Naive thymus-derived CD4-positive, alpha-beta T cell (primary cell): ENCODE measurements around the gene DNAJC11. TPM values are rescaled to one million over a fixed set of nuclear protein-coding genes. Genes with fewer than 3 reads are reported as not detected.
"Not testable (repeated sequence)": the region's sequence is repeated elsewhere in the genome, so short reads cannot be mapped to it uniquely, and the experiment has no call there.

Experiments used
- ATAC-seq: fragments of 150-1000 bp; cut with Tn5 transposase; 2 replicates; pipeline ENCODE4 v1.10.0; 2021; ENCODE audit warnings: mild to moderate bottlenecking, moderate library complexity
- CTCF ChIA-PET: fragments of 350-600 bp; sonication (Branson Sonifier 250); formaldehyde crosslinking; loops from one replicate; lab custom pipeline; 2021; ENCODE audit warnings: antibody characterized with exemption; lab: Charles Lee
- POLR2A ChIA-PET: fragments of 350-600 bp; sonication (Branson Sonifier 250); formaldehyde crosslinking; loops from one replicate; lab custom pipeline; 2021; ENCODE audit warnings: antibody characterized with exemption, inconsistent platforms; lab: Charles Lee
- DNase-seq, 9 donors: peaks; one replicate each; pipeline versions ENCODE4 v3.0.0 to v3.0.0-alpha.2; 2020 to 2022; ENCODE audit warnings: mixed read lengths in 1 of 9
- H3K27ac ChIP-seq: one replicate; pipeline ENCODE4 v1.7.0; 2013; ENCODE audit warnings: mild to moderate bottlenecking, low read depth, low read length, moderate library complexity
- H3K27me3 ChIP-seq, 2 donors: one replicate each; pipeline ENCODE4 v1.7.0; 2013; ENCODE audit warnings: low read length in 2 of 2, mild to moderate bottlenecking in 2 of 2, moderate library complexity in 2 of 2; ENCODE audit not compliant: control insufficient read depth in 2 of 2, insufficient read depth in 2 of 2
- H3K36me3 ChIP-seq, 3 experiments: 1 replicate in 2 of 3; 2 replicates in 1 of 3; pipeline ENCODE4 v1.7.0; 2013; ENCODE audit warnings: low read length in 3 of 3, mild to moderate bottlenecking in 3 of 3, moderate library complexity in 1 of 3; ENCODE audit not compliant: insufficient read depth in 3 of 3, control insufficient read depth in 2 of 3
- H3K4me1 ChIP-seq, 2 donors: one replicate each; pipeline ENCODE4 v1.7.0; 2013; ENCODE audit warnings: low read length in 2 of 2, mild to moderate bottlenecking in 2 of 2, moderate library complexity in 1 of 2; ENCODE audit not compliant: control insufficient read depth in 2 of 2, insufficient read depth in 2 of 2
- H3K4me3 ChIP-seq: 2 replicates; pipeline ENCODE4 v1.7.0; 2013; ENCODE audit warnings: mild to moderate bottlenecking, low read length
- H3K9me3 ChIP-seq, 3 experiments: 1 replicate in 2 of 3; 2 replicates in 1 of 3; pipeline ENCODE4 v1.7.0; 2013; ENCODE audit warnings: low read length in 3 of 3; ENCODE audit not compliant: control insufficient read depth in 2 of 3
- H3K27ac Mint-ChIP-seq, 9 donors: one replicate each; pipeline ENCODE4 v1.8.0; 2020 to 2022; ENCODE audit warnings: mixed read lengths in 9 of 9, mild to moderate bottlenecking in 8 of 9, moderate library complexity in 5 of 9, inconsistent platforms in 2 of 9
- H3K27me3 Mint-ChIP-seq, 5 donors: one replicate each; pipeline ENCODE4 v1.8.0; 2021 to 2022; ENCODE audit warnings: mixed read lengths in 5 of 5, mild to moderate bottlenecking in 1 of 5
- H3K36me3 Mint-ChIP-seq, 5 donors: one replicate each; pipeline ENCODE4 v1.8.0; 2020 to 2022; ENCODE audit warnings: mixed read lengths in 5 of 5, mild to moderate bottlenecking in 3 of 5, inconsistent platforms in 1 of 5
- H3K4me1 Mint-ChIP-seq, 7 donors: one replicate each; pipeline ENCODE4 v1.8.0; 2020 to 2022; ENCODE audit warnings: mixed read lengths in 7 of 7, mild to moderate bottlenecking in 3 of 7, inconsistent platforms in 1 of 7
- H3K4me3 Mint-ChIP-seq, 10 donors: one replicate each; pipeline ENCODE4 v1.8.0; 2020 to 2022; ENCODE audit warnings: mild to moderate bottlenecking in 10 of 10, mixed read lengths in 10 of 10, moderate library complexity in 6 of 10, inconsistent platforms in 2 of 10
- H3K9me3 Mint-ChIP-seq, 11 donors: one replicate each; pipeline ENCODE4 v1.8.0; 2020 to 2022; ENCODE audit warnings: mixed read lengths in 11 of 11, mild to moderate bottlenecking in 4 of 11, inconsistent platforms in 1 of 11, moderate library complexity in 1 of 11
- intact Hi-C, 2 donors: fragments of 100-400 bp; cut with micrococcal nuclease; formaldehyde crosslinking; loops; one replicate each; pipeline ENCODE4 v1.15.1; 2023
- polyA plus RNA-seq, 2 donors: library from polyadenylated mRNA; unstranded; fragments of 300-500 nt; fragmentation: Illumina TruSeq; gene quantifications; one replicate each; pipeline ENCODE4 v1.2.3, GENCODE V29; 2021
- total RNA-seq, 6 experiments: library from RNA in 5 of 6; stranded (reverse) in 5 of 6; gene quantifications; 1 replicate in 5 of 6; 2 replicates in 1 of 6; pipeline ENCODE4 v1.2.3 and lab custom pipeline; 2021 to 2026

The DNAJC11 gene
- total and polyA plus RNA-seq, 7 experiments from 2014 or later, result 19.2 to 49.7 (median 42.9) TPM

GRCh38 chr1:6742676-6743188 lies 41.1 kb upstream of the DNAJC11 start:
- H3K27me3 Mint-ChIP-seq, H3K4me3 Mint-ChIP-seq, H3K9me3 ChIP-seq, H3K9me3 Mint-ChIP-seq, H3K27me3 ChIP-seq, ATAC-seq, H3K36me3 ChIP-seq, H3K36me3 Mint-ChIP-seq, H3K27ac ChIP-seq, H3K4me1 ChIP-seq, H3K4me3 ChIP-seq, CTCF ChIA-PET: not testable (repeated sequence)
- peak in 1 of 9 donors; percentile 13 for DNase-seq
- intact Hi-C loops, result loop anchor here (1.0 kb wide), 2 partner anchors 42 to 43 kb away; partner anchors contain the start of gene CAMTA1 (in 1 of the 2)
- Mint-ChIP-seq H3K4me1 (peaks cover 6 to 12% (median 9%) of the 10 kb centered on the region in 7 donors), H3K27ac (peak overlapping the region in 2 of 9 donors; percentile 1 to 34)
- POLR2A ChIA-PET, result interaction anchor here (0.9 to 1.1 kb wide), 2 partner anchors 38 to 64 kb away, joined by 3 read pairs; no protein-coding TSS in a partner anchor

GRCh38 chr1:6738987-6739676 lies 37.5 kb upstream of the DNAJC11 start:
- H3K4me3 ChIP-seq, result no peak overlapping the region
- Mint-ChIP-seq H3K4me1 (peaks cover 6 to 17% (median 9%) of the 10 kb centered on the region in 7 donors), H3K27ac (peak overlapping the region in 1 of 9 donors; percentile 11), H3K36me3 (no peaks in the 10 kb centered on the region), H3K9me3 (peaks cover 0 to 3% (median 0%) of the 10 kb centered on the region in 11 donors), H3K4me3 (no peak overlapping the region), H3K27me3 (peaks cover 0 to 13% (median 5%) of the 10 kb centered on the region in 5 donors)
- H3K9me3 ChIP-seq, result no peaks in the 10 kb centered on the region
- CTCF ChIA-PET, result no interaction called here
- DNase-seq, result no peak
- intact Hi-C loops, result no loop called here
- no peak overlapping the region for H3K27ac ChIP-seq
- no peak for ATAC-seq
- no peaks in the 10 kb centered on the region for H3K27me3 ChIP-seq
- POLR2A ChIA-PET, result no interaction called here
- no peaks in the 10 kb centered on the region for H3K4me1 ChIP-seq
- H3K36me3 ChIP-seq, result no peaks in the 10 kb centered on the region

- H3K27ac ChIP-seq, result no peak overlapping the region
- no peak overlapping the region for H3K27ac Mint-ChIP-seq
- no peaks in the 10 kb centered on the region for H3K36me3 Mint-ChIP-seq
- H3K27me3 Mint-ChIP-seq, result peaks cover 0 to 15% (median 8%) of the 10 kb centered on the region in 5 donors
- no peaks in the 10 kb centered on the region for H3K9me3 ChIP-seq
- no peak overlapping the region for H3K4me3 Mint-ChIP-seq
- H3K4me3 ChIP-seq, result no peak overlapping the region
- intact Hi-C loops, result no loop called here
- peaks cover 0 to 6% (median 0%) of the 10 kb centered on the region in 7 donors for H3K4me1 Mint-ChIP-seq
- no peaks in the 10 kb centered on the region for H3K36me3 ChIP-seq
- ChIA-PET POLR2A (no interaction called here), CTCF (interaction anchor here (0.6 kb wide), 1 partner anchor 375 kb away, joined by 3 read pairs; no protein-coding TSS in a partner anchor)
- peaks cover 0 to 2% (median 0%) of the 10 kb centered on the region in 11 donors for H3K9me3 Mint-ChIP-seq
- no peak for DNase-seq
- ATAC-seq, result no peak
- H3K4me1 ChIP-seq, result no peaks in the 10 kb centered on the region
- H3K27me3 ChIP-seq, result no peaks in the 10 kb centered on the region
These were observed 31.3 kb upstream of the DNAJC11 start for GRCh38 chr1:6732942-6733341.

- Histone ChIP-seq H3K4me3 (no peak overlapping the region), H3K36me3 (no peaks in the 10 kb centered on the region), H3K9me3 (no peaks in the 10 kb centered on the region), H3K27ac (no peak overlapping the region), H3K4me1 (no peaks in the 10 kb centered on the region), H3K27me3 (no peaks in the 10 kb centered on the region)
- intact Hi-C loops, result no loop called here
- Mint-ChIP-seq H3K27ac (no peak overlapping the region), H3K36me3 (no peaks in the 10 kb centered on the region), H3K4me3 (no peak overlapping the region), H3K9me3 (peaks cover 0 to 2% (median 0%) of the 10 kb centered on the region in 11 donors), H3K27me3 (peaks cover 0 to 20% (median 9%) of the 10 kb centered on the region in 5 donors), H3K4me1 (peaks cover 0 to 6% (median 0%) of the 10 kb centered on the region in 7 donors)
- ChIA-PET CTCF (no interaction called here), POLR2A (no interaction called here)
- ATAC-seq (no peak), DNase-seq (no peak)
These were observed 30.3 kb upstream of the DNAJC11 start for GRCh38 chr1:6731905-6732304.

- DNase-seq (no peak), ATAC-seq (no peak)
- no peak overlapping the region for H3K27ac Mint-ChIP-seq
- no peaks in the 10 kb centered on the region for H3K4me1 ChIP-seq
- H3K4me3 ChIP-seq, result no peak overlapping the region
- no peaks in the 10 kb centered on the region for H3K36me3 Mint-ChIP-seq
- ChIA-PET CTCF (no interaction called here), POLR2A (no interaction called here)
- H3K9me3 Mint-ChIP-seq, result no peaks in the 10 kb centered on the region
- H3K27me3 Mint-ChIP-seq, result peaks cover 6 to 20% (median 10%) of the 10 kb centered on the region in 5 donors
- no peaks in the 10 kb centered on the region for H3K36me3 ChIP-seq
- H3K27me3 ChIP-seq, result no peaks in the 10 kb centered on the region
- no peak overlapping the region for H3K27ac ChIP-seq
- intact Hi-C loops, result no loop called here
- no peak overlapping the region for H3K4me3 Mint-ChIP-seq
- H3K4me1 Mint-ChIP-seq, result peaks cover 0 to 6% (median 0%) of the 10 kb centered on the region in 7 donors
- no peaks in the 10 kb centered on the region for H3K9me3 ChIP-seq
These were observed 29.3 kb upstream of the DNAJC11 start for GRCh38 chr1:6730880-6731279.

GRCh38 chr1:6730473-6730872 lies 28.9 kb upstream of the DNAJC11 start:
- POLR2A ChIA-PET, result no interaction called here

More at GRCh38 chr1:6730473-6730872, 28.9 kb upstream of the DNAJC11 start:
- DNase-seq, result no peak
- no peak overlapping the region for H3K4me3 Mint-ChIP-seq
- no peaks in the 10 kb centered on the region for H3K9me3 ChIP-seq
- H3K27me3 Mint-ChIP-seq, result peaks cover 6 to 20% (median 9%) of the 10 kb centered on the region in 5 donors
- no peaks in the 10 kb centered on the region for H3K36me3 ChIP-seq
- CTCF ChIA-PET, result no interaction called here
- intact Hi-C loops, result no loop called here
- H3K9me3 Mint-ChIP-seq, result no peaks in the 10 kb centered on the region
- no peak overlapping the region for H3K27ac Mint-ChIP-seq
- H3K4me3 ChIP-seq, result no peak overlapping the region
- H3K4me1 ChIP-seq, result no peaks in the 10 kb centered on the region
- H3K4me1 Mint-ChIP-seq, result peaks cover 0 to 6% (median 0%) of the 10 kb centered on the region in 7 donors
- no peak overlapping the region for H3K27ac ChIP-seq
- no peaks in the 10 kb centered on the region for H3K36me3 Mint-ChIP-seq
- ATAC-seq, result no peak
- no peaks in the 10 kb centered on the region for H3K27me3 ChIP-seq
